HG03575 (cell line): ENCODE data around the gene WDFY2.
"Not testable (repeated sequence)": the region's sequence is repeated elsewhere in the genome, so short reads cannot be mapped to it uniquely, and the experiment has no call there.

Source experiments
- ATAC-seq: cut with Tn5 transposase; IDR thresholded peaks from one replicate; pipeline ENCODE4 v1.9.1; 2021; ENCODE audit not compliant: unreplicated experiment, insufficient number of reproducible peaks, low FRiP score; ENCODE audit errors: extremely low read depth

Gene WDFY2

GRCh38 chr13:51681037-51681678 lies 96.9 kb downstream of the WDFY2 start:
- no peak for ATAC-seq

GRCh38 chr13:51682686-51683085 lies 98.4 kb downstream of the WDFY2 start:
- no peak for ATAC-seq

DNA sequence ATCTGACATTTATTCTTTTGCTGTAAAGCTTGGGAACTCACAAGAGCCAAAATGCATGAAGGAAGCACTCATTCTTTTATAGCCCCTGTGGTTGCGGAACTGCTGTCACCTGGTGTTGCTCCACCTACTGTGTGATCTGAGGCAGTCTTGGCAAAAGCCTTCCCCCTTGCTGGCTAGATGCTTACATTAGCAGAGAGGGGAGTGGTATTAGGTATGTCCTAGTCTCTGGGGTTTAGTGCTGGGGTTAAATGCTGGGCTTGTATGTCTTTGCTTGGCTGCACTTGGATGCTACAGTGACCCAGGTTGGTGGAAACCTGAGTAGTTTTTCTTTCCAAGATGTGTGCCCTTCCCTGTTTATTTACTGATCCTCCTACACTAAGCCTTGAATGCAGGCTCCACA lies 99.3 kb downstream of the WDFY2 start:
- no peak for ATAC-seq

- no peak for ATAC-seq
These were observed 99.8 kb downstream of the WDFY2 start for GRCh38 chr13:51684076-51684475.

- no peak for ATAC-seq
These were observed 103.9 kb downstream of the WDFY2 start for GRCh38 chr13:51687947-51688714.

GRCh38 chr13:51688937-51689662 lies 104.8 kb downstream of the WDFY2 start:
- no peak for ATAC-seq

DNA sequence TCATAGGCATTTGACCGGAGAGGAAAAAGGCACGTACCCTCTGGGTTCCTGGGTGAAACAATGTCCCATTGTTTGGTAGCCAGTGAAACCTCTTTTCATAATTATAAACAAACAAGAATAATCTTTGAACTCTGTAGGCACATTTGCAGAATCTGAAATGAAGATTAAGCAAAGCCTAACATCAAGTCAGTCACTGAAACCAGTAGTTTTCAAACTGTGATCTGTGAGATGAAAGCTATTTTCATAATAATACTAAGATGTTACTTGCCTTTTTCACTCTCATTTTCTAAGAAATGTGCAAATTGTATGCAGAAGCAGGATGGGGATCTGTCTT lies 105.4 kb downstream of the WDFY2 start:
- no peak for ATAC-seq

GRCh38 chr13:51695677-51696076 lies 111.4 kb downstream of the WDFY2 start:
- ATAC-seq, result not testable (repeated sequence)

- no peak for ATAC-seq
These were observed 112.9 kb downstream of the WDFY2 start for GRCh38 chr13:51697181-51697580.

DNA sequence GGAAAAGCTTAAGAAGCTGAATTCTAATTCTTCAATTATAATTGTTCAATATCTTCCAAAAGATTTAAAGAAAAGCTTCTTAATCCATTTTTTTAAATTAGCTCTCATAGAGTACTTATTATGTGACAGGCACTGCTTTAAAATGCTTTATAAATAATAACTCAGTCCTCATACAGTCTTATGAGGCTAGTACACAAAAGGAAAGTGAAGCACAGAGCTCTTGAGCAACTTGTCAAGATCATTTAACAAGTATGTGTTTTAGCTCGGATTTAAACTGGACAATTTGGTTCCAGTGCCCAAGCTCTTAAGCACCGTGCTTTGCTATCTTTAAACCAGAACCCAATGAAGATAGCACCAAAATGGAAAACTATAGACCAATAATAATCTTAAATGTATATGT lies 113.6 kb downstream of the WDFY2 start:
- ATAC-seq, result no peak

- no peak for ATAC-seq
These were observed 114.1 kb downstream of the WDFY2 start for GRCh38 chr13:51698352-51698751.

DNA sequence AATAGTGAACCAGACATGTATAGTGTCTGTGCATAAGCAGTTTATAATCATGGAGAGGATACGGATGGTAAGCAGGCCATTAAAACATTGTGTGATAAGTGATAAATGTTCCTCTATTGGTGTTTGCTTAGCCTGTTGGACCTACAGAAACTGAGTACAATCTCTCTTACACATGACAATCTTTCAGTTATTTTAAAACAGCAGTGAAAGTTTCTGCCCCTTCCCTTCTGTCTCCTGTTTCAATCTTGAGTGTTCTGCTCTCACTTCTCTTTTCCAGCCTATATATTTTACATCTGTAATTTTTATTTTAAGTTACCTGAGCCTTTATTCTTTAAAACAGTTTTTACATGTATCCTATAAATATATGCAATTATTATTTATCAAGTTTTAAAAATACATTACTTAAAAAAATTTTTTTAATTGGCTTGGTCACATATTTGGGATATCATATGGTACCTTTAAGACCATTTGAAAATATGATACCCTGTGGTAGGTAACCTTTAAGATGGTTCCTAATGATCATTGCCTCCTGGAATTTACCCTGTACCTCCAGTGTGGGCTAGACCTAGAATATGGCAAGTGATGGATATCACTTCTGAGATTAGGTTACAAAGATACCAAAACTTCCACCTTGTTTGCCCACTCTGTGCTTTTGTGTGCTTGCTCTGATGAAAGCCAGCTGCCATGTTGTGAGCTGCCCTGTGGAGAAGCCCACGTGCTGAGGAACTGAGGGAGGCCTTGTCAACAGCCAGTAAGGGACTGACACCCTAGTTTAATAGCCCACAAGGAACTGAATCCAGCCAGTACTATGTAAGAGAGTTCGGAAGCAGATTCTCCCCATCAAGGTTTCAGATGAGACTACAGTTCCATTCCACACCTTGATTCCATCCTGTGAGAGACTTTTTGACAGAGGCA lies 120.4 kb downstream of the WDFY2 start:
- no peak for ATAC-seq

DNA sequence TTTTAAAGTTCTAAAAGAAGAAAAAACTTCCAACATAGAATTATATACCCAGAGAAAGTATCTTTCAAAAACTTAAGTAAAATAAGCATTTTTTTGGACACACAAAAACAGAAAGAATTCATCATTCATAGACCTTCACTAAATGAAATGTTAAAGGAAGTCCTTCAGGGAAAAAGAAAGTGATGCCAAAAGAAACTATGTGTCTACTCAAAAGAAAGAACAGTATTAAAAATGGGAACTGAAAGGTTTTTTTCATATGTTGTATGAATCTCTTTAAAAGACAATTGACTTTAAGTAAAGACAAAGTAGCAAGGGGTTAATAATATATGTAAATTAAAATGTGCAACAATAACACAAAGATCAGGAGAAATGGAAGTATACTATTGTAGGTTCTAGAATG lies 123.2 kb downstream of the WDFY2 start:
- ATAC-seq, result no peak

DNA sequence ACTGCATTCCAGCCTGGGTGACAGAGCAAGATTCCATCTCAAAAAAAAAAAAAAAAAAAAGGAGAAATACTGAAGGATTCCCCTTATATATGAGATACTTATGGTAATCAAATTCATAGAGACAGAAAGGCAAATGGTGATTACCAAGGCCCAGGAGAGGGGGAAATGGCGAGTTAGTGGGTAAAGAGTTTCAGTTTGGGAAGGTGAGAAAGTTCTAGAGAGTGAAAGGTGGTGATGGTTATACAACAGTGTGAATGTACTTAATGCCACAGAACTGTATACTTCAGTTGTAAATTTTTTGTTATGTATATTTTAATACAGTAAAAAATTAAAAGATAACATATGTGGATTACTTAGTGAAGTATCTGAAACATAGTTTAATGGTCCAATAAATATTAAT lies 129.5 kb downstream of the WDFY2 start:
- no peak for ATAC-seq

- ATAC-seq, result no peak
These were observed 130.5 kb downstream of the WDFY2 start for GRCh38 chr13:51714663-51715168.

GRCh38 chr13:51715613-51716012 lies 131.4 kb downstream of the WDFY2 start:
- ATAC-seq, result no peak

- no peak for ATAC-seq
These were observed 133.6 kb downstream of the WDFY2 start for GRCh38 chr13:51717786-51718398.

GRCh38 chr13:51719394-51719793 lies 135.1 kb downstream of the WDFY2 start:
- no peak for ATAC-seq

- ATAC-seq, result no peak
These were observed 137.2 kb downstream of the WDFY2 start for GRCh38 chr13:51721496-51721895.
